ENCODE data around the gene WLS. TPM values are rescaled to one million over a fixed set of nuclear protein-coding genes. Genes with fewer than 3 reads are reported as not detected.
A peak's percentile ranks its signal among the peaks of the same experiment; 100 is the strongest.

Gene WLS
- polyA plus RNA-seq, 3 donors from 2014 or later, result not detected

DNA sequence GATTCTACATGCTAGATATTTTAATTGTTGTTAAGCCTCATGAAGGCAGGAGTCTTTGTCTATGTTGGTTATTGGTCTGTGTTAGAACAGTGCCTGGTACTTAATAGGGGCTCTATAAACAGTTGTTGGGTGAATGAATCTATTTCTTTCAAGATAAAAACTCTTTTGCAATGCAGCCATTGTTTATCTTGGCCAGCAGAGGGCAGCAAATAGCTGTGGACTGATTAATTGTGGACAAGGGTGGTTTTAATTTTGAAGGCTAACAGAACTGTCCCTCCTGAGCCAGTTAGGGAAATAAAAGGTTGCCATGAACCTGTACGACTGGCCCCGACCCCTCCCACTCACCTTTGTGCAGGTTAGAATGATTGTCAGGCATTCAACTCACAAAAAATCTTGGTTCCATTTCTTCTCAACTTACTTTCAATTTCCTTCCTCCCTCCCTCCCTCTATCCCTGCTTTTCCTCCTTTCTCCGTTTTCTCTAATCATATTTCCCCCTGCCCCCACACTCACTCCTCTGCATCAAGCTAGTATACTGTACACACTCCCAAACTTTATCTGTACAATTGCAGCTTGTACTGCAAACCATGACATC is 115.6 kb downstream of the WLS start:
- Mint-ChIP-seq H3K4me3 (peak overlapping the region in 4 of 5 donors; percentile 2 to 66 (median 50)), H3K27me3 (ENCODE audit: low read depth in 3 of 3) (peaks cover 0 to 3% (median 2%) of the 10 kb centered on the region in 3 donors), H3K36me3 (no peaks in the 10 kb centered on the region), H3K4me1 (peaks cover 7 to 9% of the 10 kb centered on the region in 2 donors), H3K27ac (no peak overlapping the region), H3K9me3 (no peaks in the 10 kb centered on the region)
- DNase-seq, result peak; percentile 5 to 25 (median 14)

DNA sequence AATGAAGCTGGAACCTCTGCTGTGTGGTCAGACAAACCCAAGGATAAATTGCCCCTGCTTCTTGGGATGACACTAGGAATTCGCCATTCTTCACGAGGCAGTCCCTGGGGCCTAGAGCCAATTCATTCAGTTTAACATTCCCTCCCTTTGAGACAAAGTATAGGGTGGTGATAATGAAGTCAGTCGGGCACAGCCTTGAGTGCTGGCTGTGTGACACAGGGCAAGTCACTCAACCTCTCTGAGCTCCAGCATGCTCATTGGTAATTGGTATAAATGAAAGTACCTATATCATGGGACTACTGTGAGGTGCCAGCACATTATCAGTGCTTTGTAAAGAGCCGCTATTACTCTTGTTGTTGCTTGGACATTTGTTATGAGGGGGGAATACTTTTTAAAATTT is 117.0 kb downstream of the WLS start:
- Mint-ChIP-seq H3K36me3 (no peaks in the 10 kb centered on the region), H3K9me3 (no peaks in the 10 kb centered on the region), H3K27me3 (ENCODE audit: low read depth in 3 of 3) (peaks cover 0 to 3% (median 2%) of the 10 kb centered on the region in 3 donors), H3K4me3 (no peak overlapping the region), H3K4me1 (peaks cover 7 to 9% of the 10 kb centered on the region in 2 donors), H3K27ac (no peak overlapping the region)
- no peak for DNase-seq

DNA sequence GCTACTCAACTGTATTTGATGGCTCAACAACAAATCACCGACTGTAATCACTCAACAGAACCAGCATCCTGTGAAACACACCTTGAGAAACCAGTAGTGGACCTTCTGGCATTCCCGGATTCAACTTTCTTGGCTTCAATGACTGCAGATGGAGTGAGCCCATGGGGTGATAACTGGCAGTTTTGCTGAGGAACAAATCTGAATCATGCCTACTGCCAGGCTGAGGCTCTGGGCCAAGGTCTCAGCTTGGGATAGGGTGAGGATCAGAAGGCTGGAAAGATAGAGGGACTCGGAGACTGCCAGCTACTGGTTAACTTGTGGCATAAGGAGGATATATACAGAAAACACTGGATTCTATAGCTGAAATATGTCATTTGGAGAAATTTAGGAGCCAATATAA is 118.4 kb downstream of the WLS start:
- peaks cover 0 to 9% (median 4%) of the 10 kb centered on the region in 3 donors for H3K27me3 Mint-ChIP-seq (ENCODE audit: low read depth in 3 of 3)
- no peaks in the 10 kb centered on the region for H3K36me3 Mint-ChIP-seq
- H3K4me1 Mint-ChIP-seq, result peaks cover 7 to 9% of the 10 kb centered on the region in 2 donors
- H3K4me3 Mint-ChIP-seq, result no peak overlapping the region
- DNase-seq, result no peak
- H3K27ac Mint-ChIP-seq, result no peak overlapping the region
- H3K9me3 Mint-ChIP-seq, result no peaks in the 10 kb centered on the region

DNA sequence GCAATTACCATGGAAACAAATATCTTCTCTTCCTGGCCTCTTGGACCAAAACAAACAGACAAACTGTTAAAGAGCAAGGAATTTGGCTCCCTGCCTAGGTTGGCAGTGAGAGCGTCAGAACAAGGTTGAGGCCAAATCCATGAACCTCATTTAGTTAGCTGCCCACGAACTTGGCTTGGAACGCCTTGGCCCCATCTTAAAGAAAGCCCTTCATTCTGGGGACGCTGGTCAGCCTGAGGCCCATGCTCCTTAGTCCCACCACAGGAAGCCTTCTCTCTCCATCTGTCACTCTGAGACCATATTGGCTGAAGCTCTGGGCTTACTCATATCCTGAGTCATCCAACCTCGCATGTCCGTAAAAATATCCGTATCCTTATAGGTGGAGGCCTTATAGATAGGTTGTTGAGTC is 119.5 kb downstream of the WLS start:
- no peak for DNase-seq
- H3K27ac Mint-ChIP-seq, result no peak overlapping the region
- peaks cover 7 to 9% of the 10 kb centered on the region in 2 donors for H3K4me1 Mint-ChIP-seq
- no peaks in the 10 kb centered on the region for H3K9me3 Mint-ChIP-seq
- no peaks in the 10 kb centered on the region for H3K36me3 Mint-ChIP-seq
- H3K27me3 Mint-ChIP-seq (ENCODE audit: low read depth in 3 of 3), result peaks cover 0 to 9% (median 2%) of the 10 kb centered on the region in 3 donors
- no peak overlapping the region for H3K4me3 Mint-ChIP-seq

DNA sequence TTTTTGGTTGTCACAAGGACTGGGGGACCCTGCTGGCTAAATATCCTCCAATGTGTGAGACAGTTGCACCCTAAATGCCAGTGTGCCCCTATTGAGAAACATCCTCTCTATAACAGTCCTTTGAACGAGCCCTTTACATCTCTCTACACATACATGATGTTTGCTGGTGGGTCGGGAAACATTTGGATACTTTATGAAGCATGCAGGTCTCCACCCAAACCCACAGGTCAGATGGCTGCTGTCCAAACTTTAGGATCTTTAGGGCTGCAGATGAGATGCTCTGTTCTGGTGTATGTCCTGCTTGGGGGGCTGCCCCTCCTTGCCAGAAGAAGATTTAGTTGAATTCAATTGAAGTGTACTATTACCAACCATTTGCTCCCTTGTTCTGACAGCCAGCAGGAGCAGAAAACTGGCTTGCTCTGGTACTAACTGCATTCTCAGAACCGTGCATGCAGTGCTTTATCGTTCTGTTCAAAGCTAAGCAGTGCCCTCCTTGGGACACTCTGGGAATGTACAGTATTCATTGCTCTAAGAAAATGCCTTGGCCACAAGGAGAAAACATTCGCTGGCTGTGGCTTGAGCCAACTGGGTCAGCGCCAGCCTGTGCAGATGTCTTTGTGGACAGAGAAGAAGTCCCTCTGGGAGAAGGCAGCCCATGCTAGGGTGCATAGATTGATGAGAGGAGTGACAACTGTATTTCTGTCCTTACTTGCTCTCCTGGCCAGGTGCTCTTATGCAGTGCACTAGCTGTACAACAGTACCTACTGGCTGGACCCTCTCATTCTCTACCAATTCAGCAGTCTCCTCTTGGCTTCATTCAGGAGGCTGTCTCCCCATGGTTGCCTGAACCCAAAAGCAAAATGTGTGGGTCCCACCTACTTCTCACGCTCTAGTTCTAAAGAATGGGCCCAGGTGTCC is 120.5 kb downstream of the WLS start:
- peaks cover 3 to 4% of the 10 kb centered on the region in 2 donors for H3K4me1 Mint-ChIP-seq
- H3K27ac Mint-ChIP-seq, result no peak overlapping the region
- DNase-seq, result no peak
- no peak overlapping the region for H3K4me3 Mint-ChIP-seq
- H3K36me3 Mint-ChIP-seq, result no peaks in the 10 kb centered on the region
- no peaks in the 10 kb centered on the region for H3K9me3 Mint-ChIP-seq
- peaks cover 0 to 9% (median 2%) of the 10 kb centered on the region in 3 donors for H3K27me3 Mint-ChIP-seq (ENCODE audit: low read depth in 3 of 3)

DNA sequence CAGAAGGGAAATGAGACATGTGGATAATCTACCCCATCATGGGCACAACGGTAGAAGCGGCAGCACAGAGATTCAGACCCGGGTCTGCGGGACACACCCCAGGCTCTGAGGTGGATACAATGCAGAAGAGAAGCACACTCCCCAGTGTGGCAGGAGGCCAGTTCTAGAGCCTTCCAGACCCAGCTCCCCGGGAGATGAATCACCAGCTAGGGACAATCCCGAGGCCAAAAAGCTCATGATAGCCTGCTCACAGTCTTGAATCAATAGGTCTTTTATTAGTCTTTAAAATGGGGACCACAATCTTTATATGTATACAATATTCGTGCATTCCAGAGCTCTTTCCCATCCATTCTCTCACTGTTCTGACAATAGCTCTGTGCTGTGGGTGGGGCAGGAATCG is 124.6 kb downstream of the WLS start:
- Mint-ChIP-seq H3K9me3 (no peaks in the 10 kb centered on the region), H3K4me1 (no peaks in the 10 kb centered on the region), H3K27me3 (ENCODE audit: low read depth in 3 of 3) (peaks cover 0 to 6% (median 3%) of the 10 kb centered on the region in 3 donors), H3K36me3 (no peaks in the 10 kb centered on the region), H3K27ac (no peak overlapping the region), H3K4me3 (no peak overlapping the region)
- no peak for DNase-seq

DNA sequence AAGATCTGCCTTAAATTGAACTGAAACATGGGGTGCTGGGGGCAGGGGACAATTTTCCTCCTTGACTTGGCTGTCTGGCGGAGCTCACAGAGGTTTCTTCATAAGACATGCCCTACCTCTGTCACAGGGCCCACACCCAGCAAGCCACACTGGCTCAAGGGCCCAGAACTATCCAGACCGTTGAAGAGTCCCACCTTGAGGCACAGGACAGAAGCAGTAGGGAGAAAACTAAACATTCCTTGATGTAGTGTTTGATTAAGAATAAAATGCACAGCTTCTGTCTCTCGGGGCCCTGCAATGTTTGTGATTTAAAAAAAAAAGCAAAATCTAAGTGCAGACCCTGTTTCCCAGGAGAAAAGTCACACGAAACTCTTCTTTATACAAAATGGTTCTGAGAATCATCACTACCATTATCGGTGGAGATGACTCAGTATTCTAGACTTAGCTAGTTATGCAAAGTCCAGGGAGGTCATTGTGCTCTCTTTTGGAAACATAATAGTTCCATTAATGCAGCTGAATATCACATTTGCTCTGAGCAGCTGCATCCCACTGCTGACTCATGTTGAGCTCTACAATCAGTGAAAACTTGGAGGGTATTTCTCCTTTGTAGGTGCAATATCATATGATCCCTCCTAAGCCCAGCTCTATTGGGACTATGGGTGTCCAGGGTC is 128.3 kb downstream of the WLS start:
- H3K27me3 Mint-ChIP-seq (ENCODE audit: low read depth in 3 of 3), result peaks cover 0 to 3% (median 2%) of the 10 kb centered on the region in 3 donors
- H3K27ac Mint-ChIP-seq, result no peak overlapping the region

DNA sequence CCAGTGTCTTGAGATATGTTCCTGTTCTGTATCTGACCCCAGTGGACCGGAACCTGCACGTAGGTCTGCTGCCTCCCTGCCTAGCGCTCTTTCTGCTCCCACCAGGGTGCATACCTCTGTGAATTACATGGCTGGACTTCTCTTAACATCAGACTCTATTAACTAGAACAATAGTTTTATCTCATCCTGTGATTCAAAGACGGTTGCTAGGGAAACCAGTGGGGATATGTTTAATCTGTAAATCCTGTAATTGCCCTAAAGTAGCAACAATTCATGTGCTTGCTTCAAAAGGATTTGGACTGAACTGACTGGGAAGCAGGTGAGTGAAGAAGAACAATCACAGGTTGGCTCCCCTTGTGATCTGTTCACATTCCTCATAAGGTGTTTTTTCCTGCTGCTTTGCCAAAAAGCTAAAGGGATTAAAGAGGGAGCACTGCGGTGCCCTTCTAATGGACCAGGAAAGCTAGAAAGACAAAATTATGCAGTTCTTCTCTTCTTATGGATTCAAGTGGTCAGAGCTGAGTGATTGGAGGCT is 129.2 kb downstream of the WLS start:
- H3K27me3 Mint-ChIP-seq (ENCODE audit: low read depth in 3 of 3), result peaks cover 0 to 3% (median 2%) of the 10 kb centered on the region in 3 donors
- no peak overlapping the region for H3K4me3 Mint-ChIP-seq
- no peak overlapping the region for H3K27ac Mint-ChIP-seq
- H3K9me3 Mint-ChIP-seq, result no peaks in the 10 kb centered on the region
- no peaks in the 10 kb centered on the region for H3K4me1 Mint-ChIP-seq
- H3K36me3 Mint-ChIP-seq, result no peaks in the 10 kb centered on the region
- no peak for DNase-seq

More for the DNA sequence above, 128.3 kb downstream of the WLS start:
- Mint-ChIP-seq H3K36me3 (no peaks in the 10 kb centered on the region), H3K4me3 (no peak overlapping the region), H3K9me3 (no peaks in the 10 kb centered on the region), H3K4me1 (no peaks in the 10 kb centered on the region)
- no peak for DNase-seq

DNA sequence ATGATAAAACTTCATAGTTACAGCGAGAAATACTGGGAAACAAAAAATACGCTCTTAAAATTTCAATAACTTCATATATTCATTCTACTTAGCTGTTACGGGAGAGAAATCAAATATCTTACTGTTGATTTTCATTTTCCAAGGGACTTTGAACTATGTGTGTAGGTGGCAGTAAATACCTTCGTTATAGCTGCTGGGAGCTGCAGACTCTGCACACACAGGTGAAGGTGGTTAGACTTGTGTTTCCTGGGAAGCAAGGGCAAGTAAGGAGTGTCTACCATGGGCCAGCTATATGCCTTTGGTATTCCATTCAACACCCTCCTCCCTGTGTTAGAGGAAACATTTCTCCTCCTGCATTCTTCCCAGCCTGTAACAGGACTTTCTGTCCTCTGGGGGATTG is 130.5 kb downstream of the WLS start:
- H3K27me3 Mint-ChIP-seq (ENCODE audit: low read depth in 3 of 3), result peaks cover 0 to 3% (median 3%) of the 10 kb centered on the region in 3 donors

DNA sequence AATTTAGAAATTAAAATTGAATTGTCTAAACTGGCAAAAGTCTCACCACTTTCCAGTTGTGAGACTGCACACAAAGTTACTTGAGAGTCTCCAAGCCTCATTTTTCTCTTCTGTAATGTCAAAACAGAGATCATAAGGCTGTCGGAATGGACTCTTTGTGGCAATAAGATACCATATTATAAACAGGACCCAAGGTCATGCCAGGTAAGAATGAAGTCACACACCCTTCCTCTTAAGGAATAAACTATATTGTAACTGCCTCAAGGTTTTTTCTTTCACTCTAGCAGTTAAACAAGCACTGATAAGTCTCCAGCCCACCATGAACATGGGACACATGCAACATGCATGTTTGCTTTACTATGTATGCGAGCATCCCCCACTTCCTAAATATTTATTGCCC is 131.8 kb downstream of the WLS start:
- Mint-ChIP-seq H3K4me3 (no peak overlapping the region), H3K36me3 (no peaks in the 10 kb centered on the region), H3K4me1 (no peaks in the 10 kb centered on the region), H3K27me3 (ENCODE audit: low read depth in 3 of 3) (peaks cover 0 to 3% (median 3%) of the 10 kb centered on the region in 3 donors), H3K27ac (no peak overlapping the region), H3K9me3 (no peaks in the 10 kb centered on the region)
- no peak for DNase-seq

More for the DNA sequence above, 130.5 kb downstream of the WLS start:
- no peaks in the 10 kb centered on the region for H3K4me1 Mint-ChIP-seq
- no peak for DNase-seq
- H3K9me3 Mint-ChIP-seq, result no peaks in the 10 kb centered on the region
- no peaks in the 10 kb centered on the region for H3K36me3 Mint-ChIP-seq
- H3K27ac Mint-ChIP-seq, result no peak overlapping the region
- no peak overlapping the region for H3K4me3 Mint-ChIP-seq

DNA sequence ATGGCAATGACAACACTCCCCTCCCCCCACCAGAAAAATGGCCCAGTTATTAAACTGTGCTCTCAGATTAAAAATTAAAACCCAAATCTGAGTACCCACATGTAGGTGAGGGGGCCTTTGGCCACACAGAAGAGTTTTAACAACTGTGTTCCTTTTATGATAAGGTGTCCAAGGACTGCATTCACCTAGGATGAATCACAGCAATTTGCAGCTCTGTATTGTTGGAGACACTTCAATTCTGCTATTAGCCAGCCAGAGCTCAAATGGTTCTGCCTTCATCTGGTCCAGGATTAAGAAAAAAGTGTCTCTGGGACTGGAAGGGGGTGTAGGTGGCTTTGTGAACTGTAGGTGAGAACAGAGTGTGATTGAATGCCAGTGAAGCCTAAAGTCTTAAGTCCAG is 138.6 kb downstream of the WLS start:
- Mint-ChIP-seq H3K4me1 (no peaks in the 10 kb centered on the region), H3K9me3 (peaks cover 0 to 5% (median 0%) of the 10 kb centered on the region in 6 donors), H3K4me3 (no peak overlapping the region), H3K36me3 (no peaks in the 10 kb centered on the region), H3K27me3 (ENCODE audit: low read depth in 3 of 3) (peaks cover 0 to 4% (median 0%) of the 10 kb centered on the region in 3 donors), H3K27ac (no peak overlapping the region)
- no peak for DNase-seq

DNA sequence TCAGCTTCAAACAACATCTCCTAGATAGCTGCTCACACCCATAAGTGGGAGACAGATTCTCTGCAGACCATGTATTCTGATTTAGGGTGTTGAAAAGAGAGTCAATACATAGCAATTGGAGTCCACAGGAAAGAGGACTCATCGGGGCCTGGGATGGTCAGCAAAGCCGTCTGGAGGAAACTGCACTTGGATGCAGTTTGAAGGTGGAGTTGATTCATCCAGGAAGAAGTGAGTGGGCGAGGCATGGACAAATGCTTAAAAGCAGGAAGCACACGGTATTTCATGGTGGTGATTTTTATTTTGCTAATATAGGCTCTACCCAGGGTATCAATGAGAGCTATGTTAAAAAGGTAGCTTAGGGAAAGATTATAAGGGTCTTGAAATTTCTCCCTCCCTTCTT is 145.1 kb downstream of the WLS start:
- Mint-ChIP-seq H3K27me3 (ENCODE audit: low read depth in 3 of 3) (peaks cover 0 to 4% (median 0%) of the 10 kb centered on the region in 3 donors), H3K9me3 (peaks cover 0 to 3% (median 0%) of the 10 kb centered on the region in 6 donors), H3K36me3 (no peaks in the 10 kb centered on the region), H3K4me3 (no peak overlapping the region), H3K4me1 (no peaks in the 10 kb centered on the region), H3K27ac (no peak overlapping the region)
- no peak for DNase-seq

DNA sequence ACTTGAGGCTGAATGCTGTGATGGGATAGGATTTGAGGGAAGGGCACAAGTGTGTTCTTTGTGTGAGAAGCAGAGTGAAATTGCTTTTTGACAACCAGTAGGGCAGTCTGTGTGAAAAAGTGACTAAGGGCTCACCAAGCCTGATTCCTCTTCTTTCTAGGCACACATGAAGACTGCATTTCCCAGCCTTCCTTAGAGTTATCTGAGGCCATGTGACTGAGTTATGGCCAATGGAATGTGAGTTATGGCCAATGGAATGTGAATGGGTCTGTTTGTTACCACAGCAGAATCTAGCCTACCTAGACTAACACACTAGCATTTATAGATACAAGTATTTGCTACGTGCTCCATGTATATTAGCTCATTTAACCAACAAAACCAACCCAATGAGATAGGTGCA is 146.6 kb downstream of the WLS start:
- H3K27ac Mint-ChIP-seq, result no peak overlapping the region
- no peaks in the 10 kb centered on the region for H3K4me1 Mint-ChIP-seq
- DNase-seq, result no peak
- peaks cover 0 to 3% (median 0%) of the 10 kb centered on the region in 6 donors for H3K9me3 Mint-ChIP-seq
- H3K27me3 Mint-ChIP-seq (ENCODE audit: low read depth in 3 of 3), result peaks cover 0 to 4% (median 0%) of the 10 kb centered on the region in 3 donors
- H3K36me3 Mint-ChIP-seq, result no peaks in the 10 kb centered on the region
- H3K4me3 Mint-ChIP-seq, result no peak overlapping the region

DNA sequence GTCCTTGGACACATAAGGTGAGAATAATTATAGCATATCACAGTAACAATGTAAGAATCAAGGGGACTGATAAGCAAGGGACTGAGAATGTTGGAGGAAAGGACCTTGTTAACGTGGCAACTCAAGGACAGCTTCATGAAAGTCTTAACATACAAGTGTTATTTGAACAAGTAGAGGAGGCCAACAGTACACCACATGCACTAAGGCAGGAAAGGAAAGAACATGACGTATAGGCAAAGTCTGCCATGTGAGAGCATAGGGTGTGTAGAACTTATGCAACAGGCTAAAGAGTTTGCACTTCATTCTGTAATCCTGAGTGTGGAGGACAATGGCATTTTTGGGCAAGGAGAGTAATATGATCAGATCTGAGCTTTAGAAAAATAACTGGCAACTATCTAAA is 148.6 kb downstream of the WLS start:
- Mint-ChIP-seq H3K27ac (no peak overlapping the region), H3K4me1 (no peaks in the 10 kb centered on the region), H3K27me3 (ENCODE audit: low read depth in 3 of 3) (peaks cover 0 to 4% (median 0%) of the 10 kb centered on the region in 3 donors), H3K4me3 (no peak overlapping the region), H3K36me3 (no peaks in the 10 kb centered on the region), H3K9me3 (peaks cover 0 to 9% (median 3%) of the 10 kb centered on the region in 6 donors)
- no peak for DNase-seq
